ENCODE data around the gene ESRP2. TPM values are rescaled to one million over a fixed set of nuclear protein-coding genes. Genes with fewer than 3 reads are reported as not detected.

Gene ESRP2
- 0.11 TPM in 1 of 2 replicates, not detected in the other for total RNA-seq
- 0.35 TPM for polyA plus RNA-seq (2012)

GRCh38 chr16:68235887-68236136 lies at the start of gene ESRP2:
ESRP2 (minus strand) TSS chr16:68236127; CDS start chr16:68236045, 82 bp downstream.
- no peak for DNase-seq (ENCODE audit: low read depth)

DNA sequence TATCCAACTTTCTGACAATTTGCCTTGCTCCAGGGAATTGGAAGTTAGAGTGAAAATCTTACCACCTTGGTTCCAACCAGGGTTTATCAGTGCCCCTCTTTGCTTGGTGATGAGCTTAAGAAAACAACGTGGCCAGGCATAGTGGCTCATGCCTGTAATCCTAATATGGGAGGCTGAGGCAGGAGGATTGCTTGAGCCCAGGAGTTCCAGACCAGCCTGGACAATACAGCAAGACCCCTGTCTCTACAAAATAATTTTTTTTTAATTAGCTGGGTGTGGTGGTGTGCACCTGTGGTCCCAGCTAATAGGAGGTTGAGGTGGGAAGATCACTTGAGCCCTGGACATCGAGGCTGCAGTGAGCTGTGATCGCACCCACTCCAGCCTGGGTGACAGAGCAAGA lies 49.8 kb upstream of the ESRP2 start:
- no peak for DNase-seq (ENCODE audit: low read depth)

GRCh38 chr16:68284847-68285246 lies 48.9 kb upstream of the ESRP2 start:
- DNase-seq (ENCODE audit: low read depth), result no peak

DNA sequence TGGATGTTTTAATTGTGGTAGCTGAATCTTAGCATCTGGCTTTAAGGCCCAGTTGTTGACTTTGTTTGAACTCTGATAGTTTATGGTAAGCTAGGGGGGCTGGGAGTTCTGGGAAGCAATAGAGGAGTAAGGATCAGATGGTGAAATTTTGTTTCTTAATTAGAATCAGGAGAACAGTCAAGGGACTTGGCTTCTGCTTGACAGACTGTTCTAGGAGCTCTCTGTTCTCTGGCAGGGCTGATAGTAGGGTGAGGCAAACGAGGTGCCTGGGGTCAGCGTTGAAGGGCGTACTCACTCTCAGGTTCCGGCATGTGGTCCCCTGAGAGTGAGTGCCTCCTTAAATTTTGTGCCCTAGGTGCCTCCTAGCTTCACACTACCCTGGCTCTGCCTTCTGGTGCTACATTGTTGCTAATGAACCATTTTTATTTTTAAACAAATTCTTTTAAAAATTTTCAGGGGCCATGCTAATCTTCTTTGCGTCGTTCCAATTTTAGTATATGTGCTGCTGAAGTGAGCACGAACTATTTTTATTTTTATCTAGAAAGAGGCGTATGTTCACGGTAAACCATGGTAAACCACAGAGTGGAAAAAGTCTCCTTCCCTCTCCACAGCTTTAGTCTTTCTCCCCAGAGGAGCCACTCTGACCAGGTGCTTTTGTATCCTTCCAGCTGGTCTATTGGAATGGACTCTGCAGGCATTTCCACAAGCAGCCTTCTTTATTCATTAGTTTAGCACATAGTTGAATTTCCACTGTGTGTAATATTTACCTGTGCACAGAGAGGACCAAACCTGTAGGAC lies 48.1 kb upstream of the ESRP2 start:
- DNase-seq (ENCODE audit: low read depth), result peak; percentile 44

GRCh38 chr16:68283346-68283745 lies 47.4 kb upstream of the ESRP2 start:
- DNase-seq (ENCODE audit: low read depth), result no peak

DNA sequence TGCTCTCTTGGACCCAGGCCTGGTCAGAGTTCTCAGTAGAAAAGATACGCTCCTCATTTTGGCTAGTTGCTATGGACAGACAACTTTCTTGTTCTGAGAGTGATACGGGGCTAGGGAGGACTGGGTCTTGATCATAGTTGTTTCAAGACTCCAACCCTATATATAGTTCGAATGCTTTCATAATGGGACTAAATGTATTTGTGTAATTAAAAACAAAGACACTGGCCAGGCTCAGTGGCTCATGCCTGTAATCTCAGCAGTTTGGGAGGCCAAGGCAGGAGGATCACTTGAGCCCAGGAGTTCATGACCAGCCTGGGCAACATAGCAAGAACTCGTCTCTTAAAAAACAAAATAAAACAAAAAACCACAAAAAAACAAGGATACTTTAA lies 46.1 kb upstream of the ESRP2 start:
- no peak for DNase-seq (ENCODE audit: low read depth)

DNA sequence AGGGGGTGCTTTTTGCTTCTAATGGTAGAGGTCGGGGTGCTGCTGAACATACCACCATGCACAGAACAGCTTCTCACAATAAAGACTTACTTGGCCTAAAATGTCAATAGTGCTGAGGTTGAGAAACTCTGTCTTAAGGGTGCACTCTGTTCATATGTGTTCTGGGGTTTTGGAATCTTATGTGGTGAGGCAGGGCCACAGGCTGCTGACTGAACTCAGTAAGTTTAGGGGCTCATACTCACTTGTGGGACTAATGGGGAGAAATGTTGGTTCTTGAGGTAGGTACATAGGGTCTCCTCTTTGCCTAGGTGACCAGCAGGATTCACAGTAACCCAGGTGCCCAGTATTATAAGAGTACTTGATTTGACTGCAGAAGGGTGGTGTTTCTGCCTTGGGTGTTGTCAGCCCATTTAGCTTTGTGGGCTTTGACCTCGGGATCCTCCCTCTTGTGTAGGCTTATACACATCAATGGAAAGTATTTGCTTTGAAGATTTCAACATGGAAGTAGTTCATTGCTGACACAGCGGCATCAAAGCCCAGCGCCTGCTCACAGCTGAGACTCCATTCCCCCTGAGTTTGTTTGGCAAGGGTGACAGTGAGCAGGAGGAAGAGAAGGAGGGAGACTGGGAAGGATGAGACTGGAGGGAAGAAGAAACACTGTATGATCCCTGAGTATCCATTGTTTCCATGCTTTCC lies 45.6 kb upstream of the ESRP2 start:
- DNase-seq (ENCODE audit: low read depth), result no peak

GRCh38 chr16:68279726-68280558 lies 44.0 kb upstream of the ESRP2 start:
- DNase-seq (ENCODE audit: low read depth), result no peak

DNA sequence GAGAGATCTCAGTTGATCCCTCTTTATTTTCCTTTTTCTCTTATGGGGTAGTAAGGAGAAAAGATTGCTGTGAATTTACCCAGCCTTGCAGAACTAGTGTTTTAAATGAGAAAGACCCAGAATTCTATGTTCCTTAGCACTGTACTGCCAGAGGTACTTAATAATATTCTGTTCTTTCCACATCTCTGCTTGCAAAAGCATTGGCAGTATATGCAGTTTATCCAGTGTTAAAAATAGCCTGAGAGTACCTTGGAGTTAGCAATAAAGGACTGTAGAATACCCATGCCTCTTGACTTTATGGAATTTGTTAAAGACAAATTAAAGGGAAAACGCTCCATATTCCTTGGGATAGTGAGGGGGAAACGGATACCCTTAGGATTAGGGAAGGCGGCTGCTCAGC lies 40.3 kb upstream of the ESRP2 start:
- no peak for DNase-seq (ENCODE audit: low read depth)

- peak; percentile 87 for DNase-seq (ENCODE audit: low read depth)
These were observed 39.8 kb upstream of the ESRP2 start for GRCh38 chr16:68275611-68276191.

DNA sequence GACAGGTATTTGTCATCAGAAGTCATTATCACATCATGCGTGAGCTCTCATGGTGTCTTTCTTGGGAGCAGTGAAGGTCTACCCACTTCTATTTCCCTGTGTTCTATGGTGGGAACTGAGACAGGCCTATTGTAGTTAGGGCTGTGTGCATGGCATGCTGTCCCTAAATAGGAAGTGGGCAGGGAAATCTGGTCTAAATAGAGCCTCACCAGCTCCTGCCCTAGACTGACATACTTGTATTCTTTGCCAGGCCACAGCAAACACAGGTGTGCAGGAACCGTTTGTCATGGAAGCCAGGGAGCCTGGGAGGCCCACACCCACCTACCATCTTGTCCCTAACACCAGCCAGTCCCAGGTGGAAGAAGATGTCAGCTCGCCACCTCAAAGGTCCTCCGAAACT lies 38.5 kb upstream of the ESRP2 start:
- peak; percentile 79 for DNase-seq (ENCODE audit: low read depth)

DNA sequence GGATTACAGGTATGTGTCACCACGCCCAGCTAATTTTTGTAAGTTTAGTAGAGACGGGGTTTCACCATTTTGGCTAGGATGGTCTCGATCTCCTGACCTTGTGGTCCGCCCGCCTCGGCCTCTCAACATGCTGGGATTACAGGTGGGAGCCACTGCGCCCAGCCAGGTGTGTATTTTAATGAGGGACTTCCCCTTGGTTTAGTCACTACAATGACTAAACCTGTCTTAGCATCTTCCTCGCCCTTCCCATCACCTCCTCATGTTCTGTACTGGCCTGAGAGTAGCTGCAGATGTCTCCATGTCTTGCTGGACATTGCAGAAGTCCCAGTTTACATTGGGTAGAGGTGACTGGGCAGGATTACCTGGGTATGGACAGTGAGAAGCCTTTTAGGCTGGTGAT lies 38.0 kb upstream of the ESRP2 start:
- no peak for DNase-seq (ENCODE audit: low read depth)

DNA sequence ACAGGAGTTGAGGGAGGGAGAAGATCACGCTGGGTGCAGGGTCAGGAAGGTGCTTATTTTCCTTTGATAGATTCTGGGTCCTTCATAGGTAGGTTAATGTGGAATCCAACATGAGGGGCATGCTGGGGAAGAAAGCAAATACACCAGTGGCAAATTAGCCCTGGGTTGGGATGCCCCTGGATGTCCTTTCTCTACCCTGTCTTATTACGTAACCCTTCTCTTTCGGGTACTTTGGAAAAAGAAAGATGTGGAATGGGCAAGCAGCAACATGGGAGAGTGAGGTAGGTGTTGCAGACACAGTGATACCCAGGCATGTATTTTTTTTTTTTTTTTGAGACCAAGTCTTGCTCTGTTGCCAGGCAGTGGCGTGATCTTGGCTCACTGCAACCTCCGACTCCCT lies 37.5 kb upstream of the ESRP2 start:
- no peak for DNase-seq (ENCODE audit: low read depth)

DNA sequence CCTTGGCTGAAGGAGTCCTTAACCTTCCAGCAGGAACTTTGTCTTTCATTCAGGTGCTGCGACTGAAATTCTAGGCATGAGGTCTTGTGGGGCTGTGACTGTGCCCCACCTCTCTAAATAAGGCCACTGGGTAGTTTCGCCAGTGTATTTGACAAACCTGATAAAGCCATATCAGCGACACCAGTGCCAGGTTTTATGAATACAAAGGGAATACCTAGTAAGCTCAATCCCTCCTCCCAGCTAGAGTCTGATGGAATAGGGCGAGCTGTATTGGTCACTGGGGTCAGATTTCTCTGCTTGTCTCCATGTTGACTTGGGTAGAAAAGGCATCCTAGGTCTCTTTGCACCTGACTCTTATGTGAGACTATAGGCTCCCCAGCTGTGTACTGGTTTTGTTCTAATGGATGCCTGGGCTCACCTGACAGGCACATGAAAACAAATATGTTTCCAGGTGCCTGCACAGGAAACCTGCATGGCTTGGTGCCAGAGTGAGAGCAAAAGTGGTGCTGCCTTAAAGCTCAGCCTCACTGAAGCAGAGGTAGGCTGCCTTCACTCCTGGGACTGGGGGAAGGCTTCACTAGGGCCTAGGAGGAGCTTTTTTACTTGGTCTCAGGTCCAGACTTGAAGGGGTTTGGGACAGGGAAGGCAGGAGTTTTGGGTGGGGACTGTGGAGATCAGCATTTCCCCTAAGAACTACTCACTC lies 36.7 kb upstream of the ESRP2 start:
- DNase-seq (ENCODE audit: low read depth), result no peak

DNA sequence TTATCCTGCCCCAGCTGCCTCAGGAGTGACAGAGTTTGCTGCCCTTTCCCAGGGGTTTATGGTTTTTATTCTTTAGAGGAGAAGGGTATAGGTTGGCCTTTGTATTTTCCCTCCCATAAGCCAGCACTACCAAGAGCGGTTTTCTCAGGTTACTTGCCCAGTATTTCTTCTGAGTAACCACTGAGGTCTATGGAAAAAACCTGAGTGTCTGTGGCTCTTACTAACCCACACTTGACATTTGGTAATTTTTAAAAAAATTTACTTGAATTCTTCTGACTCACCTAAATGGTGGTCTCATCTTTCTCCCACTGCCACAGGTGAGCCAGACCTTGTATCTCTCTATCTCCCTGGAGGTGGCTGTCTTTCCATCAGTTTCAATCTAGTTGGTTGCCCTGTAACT lies 34.4 kb upstream of the ESRP2 start:
- no peak for DNase-seq (ENCODE audit: low read depth)

GRCh38 chr16:68269793-68270192 lies 33.9 kb upstream of the ESRP2 start:
- no peak for DNase-seq (ENCODE audit: low read depth)

DNA sequence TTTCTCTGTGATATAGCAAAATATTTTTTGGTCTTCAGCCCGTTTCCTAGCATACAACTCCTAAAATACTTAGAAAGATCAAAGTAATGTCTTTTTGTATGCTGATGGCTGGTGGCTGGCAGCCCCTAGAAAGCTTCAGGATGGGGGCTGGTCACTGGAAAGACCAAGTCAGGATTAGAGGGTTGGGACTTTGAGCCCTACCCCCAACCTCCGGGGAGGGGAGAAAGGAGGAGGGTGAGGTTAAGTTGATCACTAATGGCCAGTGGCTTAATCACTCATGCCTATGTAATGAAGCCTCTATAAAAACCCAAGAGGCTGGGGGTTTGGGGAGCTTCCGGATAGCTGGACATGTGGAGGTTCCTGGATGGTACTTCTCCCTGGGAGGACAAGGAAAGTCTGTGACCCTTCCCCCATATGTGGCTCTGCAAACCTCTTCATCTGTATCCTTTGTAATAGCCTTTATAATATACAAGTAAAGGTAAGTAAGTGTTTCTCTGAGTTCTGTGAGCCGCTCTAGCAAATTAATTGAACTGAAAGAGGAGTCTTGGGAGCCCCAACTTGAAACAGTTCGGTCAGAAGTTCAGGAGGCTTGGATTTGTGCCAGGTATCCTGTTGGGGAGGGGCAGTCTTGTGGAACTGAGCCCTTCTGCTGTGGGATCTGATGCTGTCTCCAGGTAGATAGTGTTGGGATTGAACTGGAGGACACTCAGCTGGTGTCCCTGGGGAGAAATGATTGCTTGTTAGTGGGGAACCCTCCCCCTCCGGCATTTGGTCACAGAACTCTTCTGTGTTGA lies 31.9 kb upstream of the ESRP2 start:
- no peak for DNase-seq (ENCODE audit: low read depth)

GRCh38 chr16:68265078-68265920 lies 29.4 kb upstream of the ESRP2 start:
- DNase-seq (ENCODE audit: low read depth), result peak; percentile 87
